Hippocampal formation (tissue), 2 donors: ENCODE data around the gene MRTFA.
A peak's percentile ranks its signal among the peaks of the same experiment; 100 is the strongest.

Experiments
- DNase-seq, 2 donors: peaks; one replicate each; lab custom pipeline; 2025; lab: John Stamatoyannopoulos, UW

MRTFA gene

DNA sequence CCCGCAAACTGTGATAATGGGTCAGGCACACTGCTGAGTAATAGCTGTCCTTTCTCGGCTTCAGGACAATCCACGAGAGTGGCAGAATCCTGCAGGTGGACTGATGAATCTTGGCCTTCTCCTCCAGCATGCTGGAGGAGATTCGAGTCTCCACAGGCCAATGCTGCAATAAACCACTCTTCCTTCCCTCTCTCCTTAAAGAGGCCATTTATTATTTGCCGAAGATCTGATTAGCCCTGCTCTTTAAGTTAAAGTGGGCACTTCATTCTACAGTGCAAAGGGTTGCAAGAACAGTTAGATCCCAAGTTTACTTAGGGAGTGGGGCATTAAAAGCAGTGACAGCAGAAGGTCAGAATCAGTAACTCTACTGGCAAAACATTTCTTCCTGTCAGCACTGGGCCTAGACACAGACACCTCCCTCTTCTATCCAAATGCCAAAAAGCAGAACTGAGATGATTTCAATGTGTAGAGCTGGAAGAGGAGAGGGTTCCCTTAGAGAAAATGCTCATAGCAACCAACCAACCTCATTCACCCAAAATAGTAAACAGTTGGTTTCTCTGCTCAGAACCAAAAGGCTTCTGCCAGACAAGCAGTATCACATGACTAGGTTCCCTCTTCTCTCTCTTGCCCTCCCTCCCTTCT, 144.4 kb downstream of the MRTFA start:
- DNase-seq: peak; percentile 40 to 89

GRCh38 chr22:40487663-40488249, 148.8 kb downstream of the MRTFA start:
- DNase-seq: peak in 1 of 2 donors; percentile 49

DNA sequence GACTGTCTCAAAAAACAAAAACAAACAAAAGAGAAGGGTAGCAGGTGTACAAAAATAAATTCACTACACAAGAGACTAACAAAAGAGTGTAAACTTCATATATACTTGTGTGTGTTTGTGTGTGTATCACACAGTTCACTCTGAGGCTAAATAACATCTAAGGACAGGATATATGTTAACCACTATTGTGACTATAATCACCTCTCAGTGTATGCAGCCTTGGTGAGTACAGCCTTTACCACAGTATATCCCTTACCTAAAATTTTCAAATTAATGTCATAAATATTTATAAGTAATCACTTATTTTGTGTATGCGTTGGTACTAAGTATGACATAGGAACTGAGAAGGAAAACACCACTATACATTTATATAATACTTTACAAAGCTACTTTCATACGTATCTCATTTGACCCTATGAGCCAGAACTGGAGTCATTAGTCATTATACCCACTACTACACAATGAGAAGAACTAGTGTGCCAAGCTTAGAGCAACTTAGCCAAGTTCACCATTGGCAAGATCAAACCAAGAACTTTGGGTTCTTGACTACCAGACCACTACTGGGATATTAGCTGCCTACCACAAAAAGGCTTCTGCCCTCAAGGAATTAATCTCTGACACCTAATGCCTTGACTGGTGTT, 149.4 kb downstream of the MRTFA start:
- no peak for DNase-seq

DNA sequence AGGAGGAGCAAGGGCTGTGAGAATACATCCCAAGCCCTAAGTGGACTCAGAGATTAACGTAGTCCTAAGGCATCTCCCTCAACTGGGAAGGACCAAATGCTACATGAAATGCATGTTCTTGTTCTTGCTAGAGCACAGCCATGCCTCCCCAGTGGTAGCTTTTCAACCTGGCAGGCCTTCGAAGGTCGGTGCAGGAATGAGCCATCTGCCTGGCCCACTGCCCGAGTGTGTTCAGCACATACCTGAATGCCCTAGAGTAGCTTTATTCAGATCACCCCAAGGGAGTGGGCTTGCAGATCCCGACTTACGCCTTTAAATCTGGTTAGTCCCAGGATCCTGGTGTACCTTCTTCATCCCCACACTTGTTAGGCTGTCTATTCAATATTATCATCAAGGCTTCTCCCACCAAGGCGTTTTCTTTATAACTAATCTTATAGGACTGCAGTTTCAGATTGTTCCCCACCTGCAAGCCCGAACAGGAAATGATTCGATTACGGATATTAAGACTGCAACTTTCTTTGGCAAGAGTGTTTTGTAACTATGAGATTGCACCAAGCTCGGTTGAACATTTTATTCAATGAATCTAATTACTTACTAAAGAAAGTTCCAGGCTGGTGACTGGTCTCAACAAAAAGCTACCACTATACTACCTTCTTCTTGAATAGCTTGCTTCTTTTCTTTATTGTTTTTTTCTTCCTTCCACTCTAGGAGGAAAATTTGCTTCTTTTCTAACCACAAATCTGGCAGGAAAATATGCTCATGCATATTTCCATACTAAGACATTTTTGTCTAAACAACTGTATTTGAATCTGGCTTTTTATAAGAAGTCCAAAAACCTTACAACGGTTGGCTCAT, 150.5 kb downstream of the MRTFA start:
- DNase-seq: no peak

DNA sequence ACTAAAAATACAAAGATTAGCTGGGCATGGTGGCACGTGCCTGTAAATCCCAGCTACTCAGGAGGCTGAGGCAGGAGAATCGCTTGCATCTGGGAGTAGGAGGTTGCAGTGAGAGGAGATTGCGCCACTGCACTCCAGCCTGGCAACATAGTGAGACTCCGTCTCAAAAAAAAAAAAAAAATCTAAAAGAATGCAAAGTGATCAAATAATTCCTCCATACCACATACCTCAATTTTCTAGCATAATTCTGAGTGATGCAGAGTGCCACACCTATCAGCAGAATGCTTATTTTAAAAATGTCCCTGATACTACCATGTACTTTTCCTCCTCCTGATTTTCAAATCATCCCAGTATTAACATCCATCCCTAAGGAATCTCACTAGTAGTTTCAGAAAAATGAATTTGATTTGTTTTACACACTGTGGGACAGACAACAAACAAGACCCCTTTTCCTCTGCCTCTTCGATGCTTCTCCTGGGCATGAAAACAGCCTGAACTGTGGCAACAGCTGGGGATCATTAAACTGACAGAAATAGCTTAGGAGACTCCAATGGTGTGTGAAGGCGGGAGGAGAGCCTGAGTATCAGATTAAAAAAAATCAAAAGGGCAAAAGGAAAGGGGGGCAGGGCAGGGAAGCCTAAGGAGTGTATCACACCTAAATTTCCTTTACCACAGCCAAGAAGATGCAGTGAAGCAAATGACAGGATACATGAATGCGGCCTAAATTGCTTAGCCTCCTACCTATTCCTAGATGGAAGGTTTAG, 151.4 kb downstream of the MRTFA start:
- no peak for DNase-seq

DNA sequence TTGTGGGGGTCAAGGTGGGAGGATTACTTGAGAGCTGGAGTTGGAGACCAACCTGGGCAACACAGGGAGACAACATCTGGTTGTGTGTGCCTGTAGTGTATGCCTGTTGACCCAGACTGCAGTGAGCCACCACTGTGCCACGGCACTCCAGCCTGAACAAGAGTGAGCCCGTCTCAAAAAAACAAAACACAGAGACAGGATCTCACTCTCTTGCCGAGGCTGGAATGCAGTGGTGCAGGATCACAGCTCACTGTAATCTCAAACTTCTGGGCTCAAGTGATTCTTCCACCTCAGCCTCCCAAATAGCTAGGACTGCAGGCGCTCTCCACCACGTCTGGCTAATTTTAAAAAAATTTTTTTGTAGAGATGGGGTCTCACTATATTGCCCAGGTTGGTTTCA, 153.6 kb downstream of the MRTFA start:
- DNase-seq: no peak

GRCh38 chr22:40482391-40482790, 154.1 kb downstream of the MRTFA start:
- no peak for DNase-seq

- no peak for DNase-seq
Measured at GRCh38 chr22:40480996-40481395, 155.5 kb downstream of the MRTFA start.

DNA sequence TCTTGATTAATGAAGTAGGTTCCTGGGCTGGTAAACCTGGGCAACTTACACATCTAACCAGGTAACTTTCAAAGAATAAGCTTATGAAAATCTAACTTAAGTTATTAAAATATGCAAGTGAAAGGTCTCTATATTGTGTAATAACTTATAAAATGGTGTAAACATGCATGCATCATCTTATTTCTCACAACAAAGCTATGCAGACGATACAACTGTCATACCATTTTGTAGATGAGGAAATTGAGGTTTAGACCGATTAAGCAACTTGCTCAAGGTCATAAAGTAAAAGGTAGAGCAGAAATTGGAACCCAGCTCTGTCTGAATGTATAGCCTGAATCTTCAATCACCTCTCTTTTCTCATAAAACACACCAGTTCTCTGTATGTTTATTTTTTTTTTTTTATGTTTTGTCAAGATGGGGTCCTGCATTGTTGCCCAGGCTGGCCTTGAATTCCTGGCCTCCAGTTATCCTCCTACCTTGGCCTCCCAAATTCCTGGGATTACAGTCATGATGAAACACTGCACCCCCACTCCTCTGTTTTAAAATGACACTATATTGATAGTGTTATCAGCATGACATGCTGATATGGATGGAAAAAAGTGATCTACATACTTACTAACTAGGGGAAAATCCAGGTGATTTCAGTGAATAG, 156.5 kb downstream of the MRTFA start:
- no peak for DNase-seq

DNA sequence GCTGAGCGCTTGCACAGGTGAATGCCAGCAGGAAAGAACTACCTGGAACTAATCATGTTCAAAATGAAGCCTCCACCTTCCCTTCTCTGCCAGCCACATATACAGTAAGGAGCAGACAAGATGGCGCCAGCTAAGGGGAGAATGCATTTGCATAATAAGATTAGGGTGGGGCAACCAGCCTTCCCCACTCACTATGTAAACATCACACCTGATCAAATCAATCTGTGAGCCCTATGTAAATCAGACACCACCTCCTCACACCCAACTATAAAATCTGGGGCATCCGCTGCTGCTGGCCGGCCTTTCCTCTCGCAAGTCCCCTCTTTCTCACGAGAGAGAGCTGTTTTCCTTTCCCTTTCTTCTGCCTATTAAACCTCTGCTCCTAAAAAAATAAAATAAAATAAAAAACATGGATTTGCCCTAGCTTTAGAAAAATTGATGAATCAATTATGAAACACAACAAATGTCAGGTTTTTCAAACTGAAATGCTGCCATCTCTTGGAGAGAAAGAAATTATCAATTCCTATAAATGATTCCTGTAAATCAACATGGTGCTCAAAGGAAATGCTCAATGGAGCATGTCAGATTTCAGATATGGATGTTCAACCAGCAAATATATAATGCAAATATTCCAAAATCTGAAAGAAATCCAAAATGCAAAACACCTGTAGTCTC, 157.3 kb downstream of the MRTFA start:
- no peak for DNase-seq

GRCh38 chr22:40478338-40479125, 158.0 kb downstream of the MRTFA start:
- no peak for DNase-seq

DNA sequence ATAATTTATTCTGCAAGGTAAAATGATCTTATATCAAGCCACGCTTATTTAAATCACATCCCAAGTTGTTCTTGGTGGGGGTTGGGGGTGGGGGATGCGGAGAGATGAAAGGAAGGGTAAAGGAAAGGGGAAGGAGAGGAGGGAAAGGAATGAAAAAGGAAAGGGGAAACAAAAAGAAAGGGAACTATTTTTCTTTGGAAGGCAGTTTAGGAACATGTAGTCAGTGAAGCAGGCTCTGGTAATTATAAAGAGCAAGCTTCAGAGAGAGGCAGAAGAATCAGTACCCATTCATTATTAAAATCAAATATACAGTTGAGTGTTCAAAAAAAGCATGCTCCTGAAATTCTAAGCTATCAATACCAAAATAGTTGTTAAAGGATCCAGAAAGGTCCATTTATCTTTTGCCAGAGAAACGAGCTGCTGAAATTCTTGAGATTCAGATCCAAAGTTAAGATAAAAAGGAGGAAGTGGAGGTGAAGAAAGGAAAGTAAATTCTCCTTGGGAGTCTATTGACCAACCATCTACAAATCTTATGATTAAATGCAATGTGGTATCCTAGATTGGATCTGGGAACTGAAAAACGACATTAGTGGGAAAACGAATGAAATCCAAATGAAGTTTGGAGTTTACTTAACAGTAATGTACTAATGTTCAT, 158.7 kb downstream of the MRTFA start:
- DNase-seq: no peak

- DNase-seq: no peak
Measured at GRCh38 chr22:40476341-40476740, 160.2 kb downstream of the MRTFA start.

- DNase-seq: no peak
Measured at GRCh38 chr22:40473703-40474102, 162.8 kb downstream of the MRTFA start.

DNA sequence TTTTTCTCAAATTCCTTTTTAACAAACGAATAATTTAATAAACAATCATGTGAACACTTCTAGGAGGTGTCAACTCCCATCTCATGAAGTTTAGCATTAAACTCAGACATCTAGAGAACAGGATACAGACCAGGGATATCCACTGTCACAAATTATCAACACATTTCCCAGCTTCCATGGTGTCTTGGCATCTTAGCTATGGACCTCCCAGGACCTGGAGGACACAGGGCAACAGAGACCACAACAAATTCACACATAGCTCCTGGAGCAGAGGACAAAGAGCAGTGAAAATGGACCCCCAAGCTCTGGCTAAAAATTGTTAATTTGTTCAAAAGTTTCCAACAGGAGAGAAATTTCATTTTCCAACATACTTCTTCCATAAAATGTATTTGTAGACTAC, 163.9 kb downstream of the MRTFA start:
- DNase-seq: no peak

DNA sequence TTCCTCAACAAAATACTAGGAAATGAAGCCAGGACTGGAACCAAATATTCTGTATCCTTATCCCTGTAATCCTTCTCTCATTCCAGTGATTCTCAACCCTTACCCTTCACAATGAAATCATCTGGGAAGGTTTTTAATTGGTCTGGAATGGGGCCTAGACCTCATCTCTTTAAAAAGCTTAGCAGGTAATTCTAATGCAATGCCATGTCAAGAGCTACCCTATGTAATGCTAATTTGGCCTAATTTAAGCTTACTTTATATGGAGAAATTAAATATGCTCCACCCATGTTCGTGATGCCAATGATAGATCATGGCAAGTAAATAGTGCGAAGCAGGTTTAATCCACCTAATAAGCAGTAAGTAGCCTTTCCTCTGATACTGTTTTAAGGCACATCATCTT, 164.5 kb downstream of the MRTFA start:
- DNase-seq: no peak

DNA sequence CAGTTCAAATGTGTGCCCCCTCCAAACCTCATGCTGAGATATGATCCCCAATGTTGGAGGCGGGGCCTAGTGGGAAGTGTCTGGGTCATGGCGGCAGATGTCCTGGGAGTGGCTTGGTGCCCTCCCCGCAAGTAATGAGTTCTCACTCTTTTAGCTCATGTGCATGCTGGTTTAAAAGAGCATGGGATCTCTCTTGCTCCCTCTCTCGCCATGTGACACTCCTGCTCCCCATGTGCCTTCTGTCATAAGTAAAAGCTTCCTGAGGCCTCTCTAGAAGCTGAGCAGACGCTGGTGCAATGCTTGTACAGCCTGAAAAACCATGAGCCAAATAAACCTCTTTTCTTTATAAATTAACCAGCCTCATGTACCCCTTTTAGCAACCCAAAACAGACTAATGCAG, 167.3 kb downstream of the MRTFA start:
- no peak for DNase-seq

DNA sequence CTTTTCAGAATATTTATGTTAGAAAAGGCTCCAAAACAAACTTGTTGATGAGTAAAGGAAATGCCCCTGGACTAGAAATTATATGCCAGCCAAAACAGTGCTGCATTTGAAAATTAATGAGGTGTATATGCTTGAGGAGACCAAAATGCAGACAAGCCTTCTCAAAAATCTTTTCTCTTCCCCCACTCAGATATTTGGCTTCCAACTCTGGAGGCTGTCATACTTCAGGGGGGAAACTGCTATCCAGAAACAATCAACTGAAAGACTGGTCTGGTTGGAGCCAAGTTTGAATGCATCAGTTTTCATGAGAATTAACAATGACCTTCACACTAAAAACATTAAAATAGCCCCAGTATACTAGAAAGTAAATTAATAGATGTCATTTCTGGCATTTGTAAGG, 167.9 kb downstream of the MRTFA start:
- DNase-seq: no peak

GRCh38 chr22:40466976-40467375, 169.5 kb downstream of the MRTFA start:
- DNase-seq: no peak
